Testis (tissue), 2 donors: ENCODE results near the gene CDK6.

Source experiments
- POLR2A ChIP-seq: fragments of 450-650 bp; IDR thresholded peaks from one replicate; pipeline ENCODE4 v1.6.1; 2017; ENCODE audit warnings: antibody characterized with exemption, mild to moderate bottlenecking, moderate library complexity
- TF ChIP-seq, protein P1 (sequence below), 3 experiments: fragments of 450-650 bp in 2 of 3; fragments of 200-600 bp in 1 of 3; sonication (generic) in 1 of 3; IDR thresholded peaks; one replicate each; pipeline ENCODE4 v1.5.1; 2016 to 2019; ENCODE audit warnings: antibody characterized with exemption in 3 of 3, mild to moderate bottlenecking in 2 of 3, moderate library complexity in 1 of 3

DNA sequence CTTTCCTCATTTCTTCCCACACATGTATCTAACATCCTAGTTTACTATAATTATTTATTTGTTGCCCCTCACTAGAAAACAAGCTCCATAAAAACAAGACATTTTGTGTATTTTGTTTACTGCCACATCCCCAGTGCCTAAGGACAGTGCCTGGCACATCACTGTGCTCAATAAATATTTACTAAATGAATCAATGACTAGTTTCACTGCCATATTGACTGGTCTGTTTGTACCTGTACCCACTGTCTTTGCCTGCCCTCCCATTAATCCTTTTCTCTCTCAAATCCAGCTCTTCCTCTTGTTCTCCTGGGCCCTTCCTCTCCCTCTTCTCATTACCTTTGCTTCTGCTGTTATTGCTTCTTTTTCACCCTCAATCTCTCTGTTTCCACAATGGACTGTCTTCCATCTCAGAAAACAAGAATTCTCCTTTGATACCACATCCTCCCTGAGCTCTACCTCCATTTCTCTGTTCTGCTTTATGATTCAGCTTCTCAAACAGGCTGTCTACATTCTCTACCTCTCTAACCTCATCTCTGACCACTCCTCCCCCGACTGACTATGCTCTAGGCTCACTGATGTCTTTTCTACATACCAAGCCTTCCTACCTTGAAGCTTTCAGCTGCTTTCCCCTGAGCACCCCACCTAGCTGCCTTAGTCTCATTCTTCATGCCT, 237.9 kb downstream of the CDK6 start:
- TF ChIP-seq, protein P1, sequence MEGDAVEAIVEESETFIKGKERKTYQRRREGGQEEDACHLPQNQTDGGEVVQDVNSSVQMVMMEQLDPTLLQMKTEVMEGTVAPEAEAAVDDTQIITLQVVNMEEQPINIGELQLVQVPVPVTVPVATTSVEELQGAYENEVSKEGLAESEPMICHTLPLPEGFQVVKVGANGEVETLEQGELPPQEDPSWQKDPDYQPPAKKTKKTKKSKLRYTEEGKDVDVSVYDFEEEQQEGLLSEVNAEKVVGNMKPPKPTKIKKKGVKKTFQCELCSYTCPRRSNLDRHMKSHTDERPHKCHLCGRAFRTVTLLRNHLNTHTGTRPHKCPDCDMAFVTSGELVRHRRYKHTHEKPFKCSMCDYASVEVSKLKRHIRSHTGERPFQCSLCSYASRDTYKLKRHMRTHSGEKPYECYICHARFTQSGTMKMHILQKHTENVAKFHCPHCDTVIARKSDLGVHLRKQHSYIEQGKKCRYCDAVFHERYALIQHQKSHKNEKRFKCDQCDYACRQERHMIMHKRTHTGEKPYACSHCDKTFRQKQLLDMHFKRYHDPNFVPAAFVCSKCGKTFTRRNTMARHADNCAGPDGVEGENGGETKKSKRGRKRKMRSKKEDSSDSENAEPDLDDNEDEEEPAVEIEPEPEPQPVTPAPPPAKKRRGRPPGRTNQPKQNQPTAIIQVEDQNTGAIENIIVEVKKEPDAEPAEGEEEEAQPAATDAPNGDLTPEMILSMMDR (IDR thresholded peaks at IDR 0.05), result no peak
- no peak for TF ChIP-seq POLR2A
